Renal cortex interstitium (tissue), 11 donors: ENCODE results near the gene IL11RA. TPM values are rescaled to one million over a fixed set of nuclear protein-coding genes. Genes with fewer than 3 reads are reported as not detected.

Source experiments
- DNase-seq, 11 donors: peaks; one replicate each; pipeline ENCODE4 v3.0.0-alpha.2; 2013; ENCODE audit warnings: low read depth in 9 of 11, low spot score in 4 of 11; ENCODE audit errors: extremely low read depth in 1 of 11
- polyA plus RNA-seq, 3 donors: library from polyadenylated mRNA; unstranded; fragments of 120-200 nt; gene quantifications; one replicate each; pipeline ENCODE4 v1.2.1, GENCODE V29; 2013; ENCODE audit not compliant: insufficient read length in 3 of 3

IL11RA gene
- polyA plus RNA-seq, 3 donors: 53.5 to 68.0 (median 63.6) TPM

- peak; percentile 71 to 92 (median 85) for DNase-seq
Observed at GRCh38 chr9:34646211-34647083, 5.5 kb upstream of the IL11RA start, which contains the start of gene GALT. GALT (plus strand) TSS chr9:34646675; CDS start chr9:34646705, 30 bp downstream.

- no peak for DNase-seq
Observed at GRCh38 chr9:34647084-34647403, 4.9 kb upstream of the IL11RA start.

GRCh38 chr9:34647651-34648050 lies 4.3 kb upstream of the IL11RA start:
- DNase-seq: no peak

GRCh38 chr9:34648673-34649072 lies 3.3 kb upstream of the IL11RA start:
- no peak for DNase-seq

GRCh38 chr9:34650816-34651215 lies 1.2 kb upstream of the IL11RA start:
- no peak for DNase-seq

- no peak for DNase-seq
Observed at GRCh38 chr9:34651321-34651720, 664 bp upstream of the IL11RA start.

GRCh38 chr9:34652602-34653000 lies 616 bp downstream of the IL11RA start:
- DNase-seq: no peak

- DNase-seq: peak in 3 of 11 donors; percentile 52 to 68 (median 56)
Observed at GRCh38 chr9:34653151-34654072, 1.4 kb downstream of the IL11RA start.

GRCh38 chr9:34654323-34655051 lies 2.5 kb downstream of the IL11RA start:
- DNase-seq: no peak

- DNase-seq: no peak
Observed at GRCh38 chr9:34655394-34655793, 3.4 kb downstream of the IL11RA start.

- no peak for DNase-seq
Observed at GRCh38 chr9:34656992-34657391, 5.0 kb downstream of the IL11RA start.

GRCh38 chr9:34658461-34658860 lies 6.5 kb downstream of the IL11RA start:
- DNase-seq: no peak

GRCh38 chr9:34659592-34660253 lies 7.7 kb downstream of the IL11RA start:
- DNase-seq: no peak

- no peak for DNase-seq
Observed at GRCh38 chr9:34662526-34663302, 10.7 kb downstream of the IL11RA start, which contains the start of gene CCL27. CCL27 (minus strand) TSS chr9:34662657; CDS start chr9:34662633, 24 bp downstream.

GRCh38 chr9:34663303-34663605 lies 11.3 kb downstream of the IL11RA start:
- DNase-seq: no peak

GRCh38 chr9:34664281-34665066 lies 12.5 kb downstream of the IL11RA start:
- DNase-seq: peak in 2 of 11 donors; percentile 63 to 72

- no peak for DNase-seq
Observed at GRCh38 chr9:34665067-34665380, 13.0 kb downstream of the IL11RA start.
